Dermis microvascular lymphatic vessel endothelial cell (primary cell): ENCODE results near the gene TP73. TPM values are rescaled to one million over a fixed set of nuclear protein-coding genes. Genes with fewer than 3 reads are reported as not detected.

Experiments used
- DNase-seq, 2 donors: peaks; one replicate each; pipeline versions ENCODE4 v3.0.0 to v3.0.0-alpha.2; 2010; ENCODE audit warnings: low read depth in 2 of 2
- total RNA-seq: library from RNA; depleted of rRNA; stranded (reverse); fragments of >200 nt; gene quantifications from 2 replicates; pipeline ENCODE4 v1.2.1, GENCODE V29; 2014

Gene TP73
- total RNA-seq, 1 donor from 2014 or later = not detected

GRCh38 chr1:3705341-3705950 is 53.1 kb downstream of the TP73 start:
- DNase-seq = no peak

- no peak for DNase-seq
Observed at GRCh38 chr1:3706651-3707297, 54.5 kb downstream of the TP73 start.

GRCh38 chr1:3707298-3707938 is 55.1 kb downstream of the TP73 start:
- no peak for DNase-seq

GRCh38 chr1:3707939-3708328 is 55.6 kb downstream of the TP73 start:
- DNase-seq = no peak

- no peak for DNase-seq
Observed at GRCh38 chr1:3708791-3709190, 56.5 kb downstream of the TP73 start.

GRCh38 chr1:3710251-3710650 is 57.9 kb downstream of the TP73 start:
- DNase-seq = no peak

DNA sequence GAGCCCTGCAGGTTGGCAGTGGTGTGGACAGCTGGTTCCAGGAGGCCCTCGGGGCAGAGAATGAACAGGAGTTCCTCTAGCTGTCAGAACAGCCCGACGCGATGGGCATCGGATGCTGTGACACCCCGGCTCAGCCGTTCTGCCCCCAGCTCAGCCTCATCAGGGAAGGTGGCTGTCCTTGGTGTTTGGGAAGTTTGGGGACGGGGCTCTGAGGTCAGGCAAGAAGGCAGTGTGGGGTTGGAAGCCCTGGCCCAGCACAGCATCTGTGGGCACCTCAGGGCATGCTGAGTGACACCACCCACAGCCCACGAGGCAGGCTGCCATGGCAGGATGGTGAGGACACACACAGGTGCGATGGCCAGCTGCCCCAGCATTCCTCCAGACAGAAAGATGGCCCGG is 59.1 kb downstream of the TP73 start:
- no peak for DNase-seq

DNA sequence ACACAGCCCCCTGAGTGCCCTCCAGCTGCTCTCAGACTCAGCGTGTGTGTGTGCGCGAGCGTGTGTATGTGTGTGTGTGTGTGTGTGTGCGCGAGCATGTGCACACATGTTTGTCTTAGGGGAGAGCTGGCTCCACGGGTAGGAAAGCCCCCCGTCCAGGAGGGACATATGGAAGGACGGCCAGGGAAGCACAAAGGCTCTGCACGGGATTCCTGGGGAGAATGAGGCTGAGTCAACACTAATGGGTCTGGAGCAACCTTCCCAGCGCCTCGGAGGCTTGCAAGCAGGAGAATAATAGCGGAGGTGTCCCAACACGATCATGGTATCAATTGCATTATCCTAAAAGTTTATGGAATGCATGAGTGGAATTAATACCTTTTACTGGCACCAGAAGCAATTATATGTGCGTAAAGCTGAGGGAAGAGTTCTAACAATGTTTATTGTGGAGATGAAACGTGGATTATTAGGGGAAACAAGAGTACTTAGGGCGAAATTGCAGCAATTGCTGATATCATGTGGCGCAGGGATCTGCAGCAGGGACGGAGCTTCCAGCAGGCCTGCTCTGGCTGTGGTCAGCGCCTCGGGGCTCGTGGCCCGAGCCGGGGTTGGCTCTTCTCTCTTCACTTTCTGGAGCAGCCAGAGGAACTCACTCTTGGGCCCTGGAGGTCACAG is 59.6 kb downstream of the TP73 start:
- no peak for DNase-seq

DNA sequence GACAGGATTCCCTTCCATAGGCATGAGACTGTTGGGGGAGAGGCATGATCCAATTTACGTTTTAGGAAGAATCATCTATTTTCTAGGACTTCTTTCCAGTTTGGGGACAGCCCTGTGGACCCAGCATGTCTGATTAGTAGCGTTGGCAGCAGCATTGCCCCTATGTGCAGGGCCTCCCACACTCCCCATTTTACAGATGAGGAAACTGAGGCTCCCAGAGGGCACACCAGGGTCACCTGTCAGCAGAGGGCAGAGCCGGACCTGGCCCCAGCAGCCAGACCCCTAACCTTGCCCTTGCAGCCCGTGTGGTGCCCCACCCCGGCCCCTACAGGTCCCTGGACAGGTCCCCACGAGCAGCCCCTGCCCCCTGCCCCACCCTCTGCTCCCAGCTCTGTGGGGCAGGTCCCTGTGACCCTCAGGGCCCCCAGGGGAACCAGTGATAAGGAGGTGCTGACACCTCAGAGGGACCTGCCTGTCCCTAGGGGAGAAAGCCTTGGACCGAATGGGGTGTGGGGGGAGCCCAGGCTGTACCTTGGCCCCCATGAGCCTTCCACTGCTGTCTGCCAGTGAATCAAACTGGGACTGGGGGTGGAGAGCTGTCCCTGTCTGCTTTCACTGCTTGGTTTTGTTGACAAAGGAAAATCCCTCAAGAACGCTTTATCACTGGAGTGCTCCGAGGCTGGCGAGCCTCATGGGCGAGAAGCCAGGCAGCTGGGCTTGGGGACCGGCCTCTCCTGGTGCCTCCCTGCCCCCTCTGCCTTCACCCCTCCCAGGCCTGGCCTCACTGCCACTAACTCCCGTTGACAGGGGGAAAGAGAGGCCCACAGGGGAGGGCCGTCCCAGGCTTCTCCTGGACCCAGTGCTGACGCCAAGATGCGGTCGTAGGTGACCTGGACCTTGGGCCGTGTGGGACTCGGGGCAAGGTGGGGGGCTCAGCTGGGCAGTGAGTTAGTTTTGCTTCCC is 60.5 kb downstream of the TP73 start:
- no peak for DNase-seq

DNA sequence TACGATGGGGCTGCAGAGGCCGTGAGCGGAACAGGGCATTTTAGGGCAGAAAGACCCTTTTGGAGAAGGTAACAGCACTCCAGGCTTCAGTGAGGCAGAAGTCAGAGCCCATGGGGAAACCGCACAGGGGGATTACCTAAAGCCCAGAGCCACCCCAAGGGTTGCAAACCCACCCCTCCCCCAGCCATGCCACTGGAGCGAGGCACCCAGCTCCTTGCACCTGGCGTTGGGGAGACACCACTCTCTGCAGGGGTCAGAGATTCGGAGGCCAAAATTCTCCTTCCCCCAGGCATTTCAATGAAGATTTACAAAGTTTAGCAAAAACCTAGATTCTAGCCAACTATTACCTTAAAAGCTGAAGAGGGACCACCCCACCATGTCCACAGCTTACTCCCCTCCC is 61.5 kb downstream of the TP73 start:
- DNase-seq = no peak

DNA sequence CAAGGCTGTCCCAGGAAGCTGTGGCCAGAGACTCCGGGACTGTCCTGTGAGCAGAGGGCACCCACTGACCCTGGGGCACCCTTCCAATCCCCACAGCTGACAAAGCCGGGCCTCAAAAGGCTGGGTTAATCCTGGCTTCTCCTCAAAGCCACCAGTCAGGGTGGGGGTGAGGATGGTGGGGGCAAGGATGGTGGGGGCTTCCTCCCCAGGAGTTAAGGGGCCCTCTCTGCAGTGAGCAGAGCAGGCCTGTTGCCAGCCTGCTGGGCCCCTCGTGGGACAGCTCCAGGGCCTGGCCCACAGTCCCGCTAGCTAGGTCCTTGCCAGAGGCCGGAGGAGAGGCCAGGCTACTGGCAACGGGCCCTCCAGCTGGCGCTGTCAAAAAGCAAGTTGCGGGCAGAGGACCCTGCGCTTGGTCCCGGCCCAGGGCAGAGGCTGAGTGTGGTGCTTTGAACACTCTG is 62.0 kb downstream of the TP73 start:
- DNase-seq = no peak

GRCh38 chr1:3714814-3715213 is 62.5 kb downstream of the TP73 start:
- no peak for DNase-seq

DNA sequence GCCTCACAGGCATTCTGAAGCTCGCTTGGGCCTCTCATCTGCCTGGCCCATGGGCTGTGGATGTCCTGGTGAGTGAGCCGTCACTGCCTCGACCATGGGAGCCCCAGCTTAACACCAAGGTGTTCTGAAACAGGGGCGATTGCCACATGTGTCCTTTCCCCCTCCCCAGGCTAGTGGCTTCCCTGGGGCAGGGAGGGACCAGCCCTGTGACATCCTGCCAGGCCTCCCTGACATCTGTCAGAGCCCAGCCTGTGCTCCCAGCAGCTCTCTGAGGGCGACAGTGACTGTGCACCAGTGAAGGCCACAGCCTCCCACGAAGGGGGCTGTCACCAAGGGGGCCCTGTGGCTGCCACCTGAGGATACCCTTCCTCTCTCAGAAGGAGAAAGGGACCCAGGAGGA is 64.0 kb downstream of the TP73 start:
- no peak for DNase-seq

DNA sequence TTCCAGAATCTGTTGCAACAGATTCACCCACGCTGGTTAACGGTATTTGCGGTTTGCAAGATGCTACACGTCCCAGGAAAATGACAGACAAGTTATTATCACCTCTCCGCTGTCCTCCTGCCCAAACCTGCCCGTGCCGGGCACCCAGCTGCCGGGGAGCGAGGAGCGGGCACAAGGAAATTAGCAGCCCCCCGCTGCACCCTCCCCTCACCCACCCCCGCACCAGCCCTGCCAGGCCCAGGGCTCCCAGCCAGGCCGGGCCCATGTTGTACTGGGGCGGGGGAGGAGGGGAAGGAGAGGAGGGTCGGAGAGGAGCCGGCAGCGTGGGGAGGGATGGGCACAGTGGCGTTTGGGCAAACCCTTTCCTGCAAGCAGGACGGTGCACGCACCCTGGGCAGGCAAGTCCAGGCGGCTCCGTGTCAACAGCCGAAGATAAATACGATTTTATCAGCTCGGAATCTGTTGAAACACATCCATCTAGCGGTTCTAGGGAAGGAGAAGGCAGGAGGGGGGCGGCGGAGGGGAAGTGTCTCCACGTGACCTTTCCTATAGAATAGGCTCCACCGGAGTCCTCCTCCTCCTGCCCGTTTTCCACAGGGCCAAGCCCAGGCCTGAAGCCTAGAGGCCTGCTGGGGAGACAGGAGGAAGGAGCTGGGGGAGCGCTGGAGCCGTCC is 64.9 kb downstream of the TP73 start:
- DNase-seq = no peak

DNA sequence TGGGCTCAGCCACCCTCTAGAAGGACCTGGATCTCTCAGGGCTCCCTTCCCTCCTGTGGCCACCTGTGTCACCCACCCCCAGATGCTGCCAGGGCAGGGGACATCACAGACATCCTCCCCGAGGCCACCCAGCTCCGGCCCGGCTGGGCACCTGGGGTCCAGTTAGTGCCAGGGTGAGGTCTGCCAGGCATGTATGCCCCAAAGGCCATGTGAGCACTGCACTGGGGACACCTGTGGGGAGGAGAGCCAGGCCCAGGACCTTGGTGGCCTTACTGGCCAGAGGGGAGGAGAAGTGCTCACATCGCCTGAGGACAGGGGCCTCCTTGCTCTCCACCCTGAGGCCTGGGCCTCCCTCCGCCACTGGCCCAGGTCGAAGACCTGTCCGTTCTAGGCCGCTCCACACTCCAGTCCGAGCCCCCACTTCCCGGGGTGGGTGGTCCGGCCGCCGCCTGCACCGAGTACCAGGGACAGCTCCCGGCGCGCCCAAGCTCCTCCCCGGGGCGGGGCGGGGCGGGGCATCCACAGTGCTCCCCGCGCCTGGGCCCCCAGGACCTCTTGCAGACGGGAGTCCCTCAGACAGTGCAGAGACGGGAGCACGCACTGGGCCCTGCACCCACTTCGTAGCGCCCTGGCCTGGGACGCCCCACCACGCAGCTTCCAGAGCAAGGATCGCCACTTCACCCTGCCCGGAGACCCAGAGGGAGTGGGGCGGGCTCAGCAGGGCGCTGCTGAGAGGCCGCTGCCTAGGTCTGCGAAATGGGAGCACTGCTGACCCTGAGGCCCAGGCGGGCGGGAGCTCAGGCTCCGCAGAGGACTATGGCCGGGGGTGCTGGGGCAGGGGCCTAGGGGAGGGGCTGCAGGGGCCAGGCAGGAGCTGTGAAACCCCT is 65.6 kb downstream of the TP73 start:
- peak in 1 of 2 donors; percentile 8 for DNase-seq

- DNase-seq = no peak
Observed at GRCh38 chr1:3718764-3719163, 66.4 kb downstream of the TP73 start.

- DNase-seq = no peak
Observed at GRCh38 chr1:3721955-3722465, 69.7 kb downstream of the TP73 start.

DNA sequence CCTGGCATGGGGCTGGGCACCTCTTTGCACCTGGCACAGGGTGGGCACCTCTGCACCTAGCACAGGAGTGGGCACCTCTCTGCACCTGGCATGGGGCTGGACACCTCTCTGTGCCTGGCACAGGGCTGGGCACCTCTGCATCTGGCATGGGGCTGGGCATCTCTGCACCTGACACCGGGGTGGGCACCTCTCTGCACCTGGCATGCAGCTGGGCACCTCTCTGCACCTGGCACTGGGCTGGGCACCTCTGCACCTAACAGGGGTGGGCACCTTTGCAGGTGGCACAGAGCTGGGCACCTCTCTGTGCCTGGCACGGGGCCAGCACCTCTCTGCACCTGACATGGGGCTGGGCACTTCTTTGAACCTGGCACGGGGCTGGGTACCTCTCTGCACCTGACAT is 70.5 kb downstream of the TP73 start:
- DNase-seq = no peak

DNA sequence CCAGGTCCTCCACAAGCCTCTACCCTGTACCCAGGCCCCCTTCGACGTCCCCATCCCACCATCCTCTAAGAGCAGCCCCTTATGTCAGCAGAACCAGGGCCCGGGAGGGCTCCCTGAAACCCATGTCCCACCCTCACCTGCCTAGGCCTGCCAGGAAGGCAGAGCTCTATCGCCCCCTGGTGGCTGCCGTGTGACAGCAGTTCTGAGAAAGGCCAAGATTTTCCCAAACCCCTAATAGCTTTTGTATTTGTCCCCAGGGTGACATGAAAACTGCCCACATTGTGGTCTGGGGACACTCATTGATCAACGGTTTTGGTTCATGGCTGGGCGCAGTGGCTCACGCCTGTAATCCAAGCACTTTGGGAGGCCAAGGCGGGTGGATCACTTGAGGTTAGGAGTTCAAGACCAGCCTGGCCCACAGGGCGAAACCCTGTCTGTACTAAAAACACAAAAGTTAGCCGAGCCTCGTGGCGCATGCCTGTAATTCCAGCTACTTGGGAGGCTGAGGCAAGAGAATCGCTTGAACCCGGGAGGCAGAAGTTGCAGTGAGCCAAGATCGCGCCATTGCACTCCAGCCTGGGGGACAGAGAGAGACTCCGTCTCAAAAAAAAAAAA is 72.2 kb downstream of the TP73 start:
- peak; percentile 31 to 62 for DNase-seq
